ENCODE data around the gene CHRNA3.
"Not testable (repeated sequence)": the region's sequence is repeated elsewhere in the genome, so short reads cannot be mapped to it uniquely, and the experiment has no call there.

CHRNA3 gene

DNA sequence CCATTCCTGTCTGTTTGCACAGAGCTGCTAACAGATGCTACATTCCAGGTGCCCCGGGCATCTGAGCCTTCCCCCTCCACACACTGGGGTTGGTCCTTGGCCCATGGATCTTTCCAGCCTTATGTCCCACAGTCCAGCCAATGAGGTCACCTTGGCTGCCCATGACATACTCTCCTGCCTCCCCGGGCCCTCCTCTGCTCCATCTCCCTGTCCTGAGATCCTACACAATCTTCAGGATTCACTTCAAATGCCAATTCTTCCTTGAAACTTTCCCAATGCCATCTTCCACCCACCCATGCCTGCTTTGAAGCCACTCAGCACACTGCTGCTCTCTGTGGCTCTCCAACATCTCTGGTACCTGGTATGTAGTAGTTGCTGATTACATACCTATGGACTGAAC, 4.3 kb downstream of the CHRNA3 start:
- no peak for DNase-seq

DNA sequence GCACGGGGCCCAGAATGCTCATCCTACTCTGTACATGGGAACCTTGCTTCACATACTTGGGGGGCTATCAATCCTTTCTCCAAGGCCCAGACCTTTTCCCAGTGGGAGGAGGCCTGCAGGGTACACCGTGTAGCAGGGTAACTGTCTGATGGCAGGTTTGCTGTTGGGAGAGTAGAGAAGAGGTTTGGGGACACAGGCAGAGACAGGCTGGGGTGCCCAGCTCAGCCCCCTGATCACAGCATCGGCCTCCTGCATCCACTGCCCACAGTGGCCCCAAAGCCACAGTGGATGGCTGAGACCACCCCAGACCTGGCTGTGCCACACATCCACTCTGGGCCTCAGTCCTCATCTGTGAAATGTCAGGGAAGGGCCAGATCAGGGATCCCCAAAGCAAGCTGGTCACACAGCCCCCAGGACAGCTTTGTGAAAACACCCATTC, 5.6 kb downstream of the CHRNA3 start:
- no peak for DNase-seq

DNA sequence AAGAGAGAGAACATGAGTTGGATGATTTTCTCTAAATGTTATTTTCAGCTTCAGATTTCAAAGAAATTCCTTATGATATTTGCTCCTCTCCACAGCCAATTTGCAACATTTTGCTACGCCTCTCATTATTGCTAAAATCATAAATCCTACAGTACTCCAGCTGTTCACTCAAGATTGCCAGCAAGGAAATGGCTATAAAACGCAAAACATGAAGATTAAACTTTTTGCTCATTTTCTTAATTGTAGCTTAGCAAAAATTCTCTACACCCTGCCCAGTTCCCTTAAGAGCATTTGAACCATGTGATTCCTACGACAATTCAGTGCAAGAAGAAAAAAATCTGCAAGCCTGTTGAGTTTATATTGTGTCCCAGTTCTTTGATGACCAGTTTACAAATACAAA, 6.8 kb downstream of the CHRNA3 start:
- DNase-seq = no peak

GRCh38 chr15:78609551-78609950, 11.2 kb downstream of the CHRNA3 start:
- not testable (repeated sequence) for DNase-seq

DNA sequence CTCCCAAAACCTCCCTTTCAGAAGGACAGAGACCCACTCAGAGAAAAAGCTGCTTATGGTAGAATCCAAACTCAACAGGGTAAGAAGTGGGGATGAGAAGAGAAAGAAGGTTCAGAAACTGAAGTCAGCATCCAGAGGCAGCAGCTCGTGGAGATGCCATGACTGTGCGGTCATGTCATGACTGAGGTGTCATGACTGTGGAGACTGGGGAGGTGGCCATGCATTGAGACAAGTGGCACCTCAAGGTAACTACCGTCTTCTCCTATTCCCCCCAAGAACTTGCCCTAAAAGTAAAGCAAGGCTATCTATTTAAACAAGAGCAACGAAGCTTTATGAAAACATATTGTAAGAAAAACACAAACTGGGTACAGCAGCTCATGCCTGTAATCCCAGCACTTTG, 15.1 kb downstream of the CHRNA3 start:
- DNase-seq = no peak

DNA sequence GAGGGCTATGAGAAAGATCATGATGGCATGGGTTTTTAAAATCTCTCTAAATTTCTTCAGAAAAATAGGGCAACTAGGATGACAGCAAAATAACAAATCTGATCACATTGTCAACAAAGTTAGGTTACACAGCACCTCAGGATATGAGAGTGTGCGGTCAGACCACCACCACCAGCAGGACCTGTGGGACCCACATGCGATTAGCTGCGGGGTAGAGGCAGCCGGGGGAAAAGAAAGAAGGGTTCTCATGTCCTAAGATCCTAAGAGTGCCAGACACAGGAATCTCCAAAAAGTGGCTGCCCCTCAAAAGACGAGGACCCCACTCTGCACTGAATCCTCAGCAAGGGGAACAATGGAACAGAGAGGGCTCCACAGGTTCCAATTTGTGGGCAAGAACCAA, 15.6 kb downstream of the CHRNA3 start:
- DNase-seq = no peak

DNA sequence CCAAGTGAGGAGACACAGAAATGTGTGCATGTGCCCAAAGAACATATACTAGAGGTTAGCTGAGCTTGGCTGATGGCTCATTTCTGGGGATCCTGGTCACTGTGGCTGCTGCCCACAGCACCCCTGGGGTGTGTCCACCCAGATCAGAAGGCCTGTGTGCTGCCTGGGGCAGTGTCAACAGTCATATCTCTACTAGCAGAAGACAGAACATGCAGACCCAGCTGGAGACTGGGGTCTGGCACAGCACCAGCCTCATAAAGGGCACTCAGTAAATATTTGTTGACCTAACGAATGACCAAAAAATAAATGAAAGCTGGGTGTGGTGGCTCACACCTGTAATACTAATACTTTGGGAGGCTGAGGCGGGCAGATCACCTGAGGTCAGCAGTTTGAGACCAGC, 16.4 kb downstream of the CHRNA3 start:
- peak; percentile 11 for DNase-seq

DNA sequence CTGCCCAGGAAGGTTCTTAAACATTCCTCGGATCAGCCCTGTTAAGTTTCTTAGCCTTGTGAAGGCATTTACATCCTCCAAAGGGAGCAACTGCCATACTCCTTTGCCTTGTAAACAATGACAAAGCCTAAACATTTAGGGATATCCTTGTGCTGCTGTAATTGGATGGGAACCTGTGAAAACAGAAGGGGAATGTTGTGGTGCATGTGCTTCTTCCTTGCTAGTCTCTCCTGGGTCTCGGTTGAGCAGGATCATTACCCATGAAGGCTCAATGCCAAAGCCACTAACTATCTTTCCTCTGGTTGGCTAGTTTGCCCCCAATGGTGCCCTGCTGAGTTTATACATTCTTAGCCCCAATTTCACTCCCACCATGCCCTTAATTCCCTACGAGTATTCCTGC, 17.3 kb downstream of the CHRNA3 start:
- no peak for DNase-seq

DNA sequence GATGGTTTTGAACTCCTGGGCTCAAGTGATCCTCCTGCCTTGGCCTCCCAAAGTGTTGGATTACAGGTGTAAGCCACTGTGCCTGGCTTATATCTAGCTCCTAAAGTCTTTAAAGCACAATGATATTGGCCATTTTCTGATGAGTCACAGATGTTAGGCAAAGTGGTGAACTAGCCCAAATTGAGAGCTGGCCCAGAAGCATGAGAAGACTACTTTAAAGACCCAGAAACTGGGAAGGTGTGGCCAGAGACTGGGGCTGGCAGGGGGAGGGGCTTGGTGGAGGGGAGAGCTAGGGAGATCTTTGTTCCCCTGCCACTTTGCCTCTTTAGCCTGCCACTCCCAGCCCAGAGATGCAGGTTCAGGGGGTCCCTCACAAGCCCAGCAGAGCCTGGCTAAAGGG, 21.6 kb downstream of the CHRNA3 start:
- no peak for DNase-seq

DNA sequence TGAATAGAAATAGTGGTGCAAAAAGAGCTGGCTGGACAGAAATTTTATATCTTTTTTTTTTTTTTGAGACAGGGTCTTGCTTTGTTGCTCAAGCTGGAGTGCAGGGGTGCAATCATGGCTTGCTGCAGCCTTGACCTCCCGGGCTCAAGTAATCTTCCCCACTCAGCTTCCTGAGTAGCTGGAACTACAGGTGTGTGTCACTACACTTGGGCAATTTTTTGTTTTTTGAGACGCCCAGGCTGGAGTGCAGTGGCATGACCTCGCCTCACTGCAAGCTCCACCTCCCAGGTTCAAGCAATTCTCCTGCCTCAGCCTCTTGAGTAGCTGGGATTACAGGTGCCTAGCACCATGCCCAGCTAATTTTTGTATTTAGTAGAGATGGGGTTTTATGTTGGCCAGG, 22.4 kb downstream of the CHRNA3 start:
- no peak for DNase-seq

DNA sequence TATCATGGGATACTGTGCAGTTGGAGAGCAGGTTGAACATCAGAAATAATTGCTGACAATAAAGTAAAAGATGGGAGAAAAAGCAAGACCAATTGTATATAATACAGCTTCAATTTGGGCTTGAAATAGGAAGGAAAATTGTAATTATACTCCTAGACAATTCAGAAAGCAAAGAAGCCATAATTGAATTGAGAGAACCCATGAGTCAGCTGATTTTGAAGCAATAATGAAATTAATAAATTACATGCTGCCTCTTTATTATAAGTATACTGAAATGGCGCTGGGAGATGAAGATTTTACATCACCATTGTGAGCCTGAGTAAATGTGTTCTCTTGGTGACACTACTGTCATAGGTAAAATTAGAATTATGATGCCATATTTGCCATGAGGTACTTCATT, 23.2 kb downstream of the CHRNA3 start:
- DNase-seq = no peak

DNA sequence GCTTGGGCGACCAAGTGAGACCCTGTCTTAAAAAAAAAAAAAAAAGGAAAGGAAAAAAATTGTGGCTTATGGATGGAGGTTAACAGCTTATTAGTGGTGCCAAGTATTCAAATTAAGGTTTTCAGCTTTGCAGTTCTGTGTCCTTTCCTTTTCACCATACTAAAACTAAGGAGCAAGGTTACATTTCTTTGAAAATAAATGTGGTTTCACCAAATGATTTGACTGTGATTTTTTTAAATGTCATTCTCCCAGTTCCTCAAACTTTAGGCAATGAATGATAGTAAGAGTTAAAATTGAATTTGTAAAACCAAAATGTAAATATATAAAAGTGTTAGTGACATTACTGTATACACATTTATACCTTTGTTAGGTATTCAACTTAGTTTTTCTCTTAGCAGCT, 45.9 kb downstream of the CHRNA3 start:
- no peak for DNase-seq

DNA sequence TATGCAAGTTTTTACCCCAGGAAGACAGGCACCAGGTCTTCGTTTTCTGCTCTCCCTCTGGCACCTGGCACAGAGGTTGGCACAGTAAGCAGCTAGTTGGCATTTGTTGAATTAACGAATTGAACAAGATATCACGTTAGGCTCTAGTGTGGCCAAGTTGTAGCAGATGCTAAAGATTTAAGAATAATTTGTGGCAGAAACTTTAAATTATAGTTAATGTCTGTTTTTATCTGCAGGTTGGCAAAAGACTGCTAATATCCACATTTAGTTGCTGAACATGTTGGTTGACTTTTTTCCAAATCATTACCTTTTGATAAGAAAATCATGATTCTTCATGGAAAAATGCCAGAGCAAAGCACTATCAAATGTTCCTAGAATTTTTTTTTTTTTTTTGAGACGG, 47.4 kb downstream of the CHRNA3 start:
- DNase-seq = no peak

- DNase-seq = no peak
Measured at GRCh38 chr15:78571382-78571781, 49.4 kb downstream of the CHRNA3 start.

DNA sequence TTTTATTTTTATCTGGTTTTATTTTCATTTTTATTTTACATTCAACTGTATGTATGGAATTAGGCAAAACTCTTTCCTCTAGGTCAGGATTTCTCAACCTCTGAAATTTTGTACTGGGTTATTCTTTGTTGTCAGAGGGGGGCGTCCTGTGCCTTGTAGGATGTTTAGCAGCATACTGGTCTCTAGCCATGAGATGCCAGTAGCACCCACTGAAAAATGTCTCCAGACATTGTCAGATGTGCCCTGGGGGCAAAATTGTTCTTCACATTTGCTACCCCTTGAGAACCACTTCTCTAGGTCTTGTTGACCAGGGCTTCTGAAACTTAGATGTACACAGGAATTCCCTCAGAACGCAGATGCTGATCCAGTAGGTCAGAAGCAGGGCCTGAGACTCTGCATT, 50.1 kb downstream of the CHRNA3 start:
- no peak for DNase-seq

DNA sequence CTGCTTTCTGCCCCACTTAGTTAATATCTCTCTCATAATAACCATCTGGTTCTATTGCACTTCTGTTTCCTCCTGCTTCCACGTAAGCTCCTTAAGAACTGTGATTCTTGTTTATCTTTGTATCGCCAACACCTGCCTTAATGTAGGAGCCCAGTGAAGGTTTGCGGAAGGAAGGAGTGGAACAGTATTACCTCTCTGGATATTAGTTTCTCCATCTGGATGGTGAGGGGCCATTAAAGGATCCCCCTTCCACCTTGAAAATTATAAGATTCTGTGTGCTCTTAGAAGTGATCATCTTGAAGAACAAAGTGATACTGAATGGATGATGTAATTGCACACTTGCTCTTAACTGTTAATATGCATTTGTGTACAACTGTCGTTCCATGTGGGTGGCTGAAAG, 53.3 kb downstream of the CHRNA3 start:
- no peak for DNase-seq

- DNase-seq = peak; percentile 30
Measured at GRCh38 chr15:78565951-78566774, 54.6 kb downstream of the CHRNA3 start.

DNA sequence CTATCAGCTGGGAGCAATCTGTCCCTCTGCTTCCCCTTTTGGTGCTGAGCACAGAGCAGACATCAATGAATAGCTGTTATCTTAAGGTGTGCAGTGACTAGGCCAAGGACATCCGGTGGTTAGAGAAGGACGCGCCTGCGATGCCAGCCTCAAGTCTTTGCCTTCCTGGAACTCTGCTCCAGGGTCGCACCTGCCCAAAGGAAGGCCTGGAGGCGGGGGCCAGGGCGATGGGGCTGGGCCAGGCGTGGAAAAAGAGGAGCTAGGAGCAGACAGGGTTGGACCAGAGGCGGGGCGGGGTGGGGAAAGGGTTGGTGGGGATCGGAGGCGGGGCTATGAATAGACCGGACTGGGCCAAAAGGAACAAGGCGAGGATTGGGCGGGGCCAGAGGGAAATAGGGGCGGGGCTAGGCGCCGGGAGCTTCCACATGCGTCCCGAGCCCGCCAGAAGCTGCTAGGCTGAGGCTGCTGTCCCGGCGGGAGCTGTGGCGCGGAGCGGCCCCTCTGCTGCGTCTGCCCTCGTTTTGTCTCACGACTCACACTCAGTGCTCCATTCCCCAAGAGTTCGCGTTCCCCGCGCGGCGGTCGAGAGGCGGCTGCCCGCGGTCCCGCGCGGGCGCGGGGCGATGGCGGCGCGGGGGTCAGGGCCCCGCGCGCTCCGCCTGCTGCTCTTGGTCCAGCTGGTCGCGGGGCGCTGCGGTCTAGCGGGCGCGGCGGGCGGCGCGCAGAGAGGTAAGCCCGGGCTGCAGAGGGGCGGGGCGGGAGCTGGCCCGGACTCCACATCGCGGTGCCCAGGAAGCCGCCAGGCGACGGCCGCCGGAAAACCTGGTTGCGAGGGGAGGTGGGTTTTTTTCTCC, 55.5 kb downstream of the CHRNA3 start, which contains the start of gene CHRNA5:
CHRNA5 (plus strand) TSS at position 424 of the 854 bp plus-strand sequence; CDS start at position 624, 200 bp downstream.
- DNase-seq = peak; percentile 96

DNA sequence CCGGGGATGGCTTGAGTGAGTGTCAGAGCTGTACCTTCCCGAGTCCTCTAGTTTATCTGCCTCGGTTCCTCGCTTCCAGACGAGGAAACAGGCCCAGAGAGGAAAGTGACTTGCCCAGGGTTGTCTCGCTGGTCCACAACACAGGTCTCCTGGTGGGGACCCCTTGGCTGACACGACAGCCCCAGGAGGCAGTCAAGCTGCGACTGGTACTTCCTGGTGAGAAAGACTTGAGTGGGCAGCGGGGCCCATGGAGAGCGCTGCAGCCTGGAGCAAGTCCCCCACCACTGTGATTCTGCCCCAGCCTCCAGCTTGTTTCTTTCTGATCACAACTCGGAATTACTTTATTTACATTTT, 56.1 kb downstream of the CHRNA3 start:
- no peak for DNase-seq

DNA sequence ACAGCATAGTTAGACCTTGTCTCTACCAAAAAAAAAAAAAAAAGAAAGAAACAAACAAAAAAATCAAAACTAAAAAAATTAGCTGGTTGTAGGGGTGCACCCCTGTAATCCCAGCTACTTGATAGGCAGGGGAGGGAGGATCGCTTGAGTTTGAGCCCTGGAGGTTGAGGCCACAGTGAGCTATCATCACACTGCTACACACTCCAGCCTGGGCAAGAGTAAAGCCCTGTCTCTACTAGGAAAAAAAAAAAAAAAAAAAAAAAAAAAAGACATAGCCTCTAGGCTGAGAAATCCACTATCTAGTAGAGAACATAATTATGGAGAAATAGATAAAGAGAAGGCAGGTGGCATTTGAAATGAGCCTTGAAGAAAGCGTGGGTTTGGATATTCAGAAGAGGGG, 57.7 kb downstream of the CHRNA3 start:
- DNase-seq = no peak

- DNase-seq = no peak
Measured at GRCh38 chr15:78561490-78561889, 59.3 kb downstream of the CHRNA3 start.

- not testable (repeated sequence) for DNase-seq
Measured at GRCh38 chr15:78560201-78560600, 60.6 kb downstream of the CHRNA3 start.

- no peak for DNase-seq
Measured at GRCh38 chr15:78552597-78552996, 68.2 kb downstream of the CHRNA3 start.

GRCh38 chr15:78551902-78552301, 68.9 kb downstream of the CHRNA3 start:
- no peak for DNase-seq

Measured in NCI-H146 (cell line).